K562 (cell line): ENCODE measurements around the gene SMCHD1. TPM values are rescaled to one million over a fixed set of nuclear protein-coding genes. Genes with fewer than 3 reads are reported as not detected.

Experiments used
- COPS2 ChIP-seq: fragments of 450-650 bp; conservative IDR thresholded peaks from 2 replicates; pipeline ENCODE4 v1.6.1; 2016; ENCODE audit warnings: mild to moderate bottlenecking, moderate library complexity
- EHMT2 ChIP-seq: fragments of 450-650 bp; IDR thresholded peaks from 2 replicates; pipeline ENCODE4 v1.6.1; 2018; ENCODE audit warnings: antibody characterized with exemption
- ETV6 ChIP-seq, 3 experiments: fragments of 150-350 bp in 1 of 3; sonication (generic) in 1 of 3; formaldehyde crosslinking in 1 of 3; IDR thresholded peaks; 2 replicates each; pipeline versions ENCODE4 v1.6.1 to v1.8.0; 2014 to 2022; ENCODE audit warnings: borderline replicate concordance in 2 of 3, low read depth in 2 of 3, antibody characterized with exemption in 1 of 3, low read length in 1 of 3, mild to moderate bottlenecking in 1 of 3, missing genetic modification reagents in 1 of 3
- HOXB6 ChIP-seq: fragments of 250-450 bp; sonication (Bioruptor Pico); IDR thresholded peaks from 2 replicates; pipeline ENCODE4 v1.5.1; 2022; ENCODE audit warnings: mild to moderate bottlenecking, borderline replicate concordance
- ILK ChIP-seq: fragments of 450-650 bp; IDR thresholded peaks from 2 replicates; pipeline ENCODE4 v1.6.1; 2016; ENCODE audit warnings: missing genetic modification characterization, low read depth, mild to moderate bottlenecking, missing compliant biosample characterization, moderate library complexity, borderline replicate concordance
- PML ChIP-seq: IDR thresholded peaks from 2 replicates; pipeline ENCODE4 v1.6.1; 2012; ENCODE audit warnings: low read length, inconsistent platforms
- SUPT5H ChIP-seq: fragments of 450-650 bp; IDR thresholded peaks from 2 replicates; pipeline ENCODE4 v1.6.1; 2016
- TARDBP ChIP-seq: fragments of 450-650 bp; IDR thresholded peaks from 2 replicates; pipeline ENCODE4 v1.6.1; 2016
- ZNF24 ChIP-seq: fragments of 450-650 bp; IDR thresholded peaks from 2 replicates; pipeline ENCODE4 v1.6.1; 2016
- ZNF644 ChIP-seq: fragments of 200-800 bp; sonication (Bioruptor generic); IDR thresholded peaks from 2 replicates; pipeline ENCODE4 v1.6.1; 2016; ENCODE audit warnings: low read depth, missing genetic modification characterization, missing compliant biosample characterization
- ZZZ3 ChIP-seq: fragments of 450-650 bp; IDR thresholded peaks from 2 replicates; pipeline ENCODE4 v1.6.1; 2016; ENCODE audit warnings: antibody characterized with exemption, mild to moderate bottlenecking, moderate library complexity
- polyA plus RNA-seq, 8 experiments: library from polyadenylated mRNA; depleted of rRNA in 4 of 8; stranded (reverse) in 5 of 8; unstranded in 3 of 8; fragments of >200 nt; fragmentation: Nextera tagmentation in 2 of 8; fragmentation: Illumina TruSeq in 1 of 8; extraction: Ambion mirVana in 2 of 8; extraction: Trizol in 1 of 8; gene quantifications; 2 replicates each; pipeline versions ENCODE4 v1.2.1 to v1.2.3, GENCODE V29; 2011 to 2014; ENCODE audit warnings: inconsistent platforms in 1 of 8, missing spikeins in 1 of 8
- total RNA-seq, 7 experiments: library from RNA; depleted of rRNA in 6 of 7; stranded (reverse); fragments of >200 nt in 6 of 7; fragmentation: Illumina TruSeq in 2 of 7; extraction: Trizol in 2 of 7; gene quantifications; 2 replicates each; pipeline versions ENCODE4 v1.2.1 to v1.2.3, GENCODE V29; 2011 to 2021; ENCODE audit warnings: low replicate concordance in 1 of 7
- TF ChIP-seq, protein P1 (sequence below): sonication (generic); IDR thresholded peaks from 2 replicates; pipeline ENCODE4 v1.6.1; 2016
- TF ChIP-seq, protein P2 (sequence below): fragments of 200-800 bp; sonication (Bioruptor generic); IDR thresholded peaks from 2 replicates; pipeline ENCODE4 v1.6.1; 2017; ENCODE audit warnings: missing genetic modification characterization, missing compliant biosample characterization
- TF ChIP-seq, protein P3 (sequence below): fragments of 200-600 bp; sonication (generic); IDR thresholded peaks from one replicate; pipeline ENCODE4 v1.6.1; 2012; ENCODE audit warnings: mild to moderate bottlenecking, low read depth, low read length, inconsistent platforms

Gene SMCHD1
- total and polyA plus RNA-seq, 9 of the 15 experiments (the other 6 are each of a cell fraction or from before 2014, with no cell fraction given): 6.3 to 144 (median 72.7) TPM

DNA sequence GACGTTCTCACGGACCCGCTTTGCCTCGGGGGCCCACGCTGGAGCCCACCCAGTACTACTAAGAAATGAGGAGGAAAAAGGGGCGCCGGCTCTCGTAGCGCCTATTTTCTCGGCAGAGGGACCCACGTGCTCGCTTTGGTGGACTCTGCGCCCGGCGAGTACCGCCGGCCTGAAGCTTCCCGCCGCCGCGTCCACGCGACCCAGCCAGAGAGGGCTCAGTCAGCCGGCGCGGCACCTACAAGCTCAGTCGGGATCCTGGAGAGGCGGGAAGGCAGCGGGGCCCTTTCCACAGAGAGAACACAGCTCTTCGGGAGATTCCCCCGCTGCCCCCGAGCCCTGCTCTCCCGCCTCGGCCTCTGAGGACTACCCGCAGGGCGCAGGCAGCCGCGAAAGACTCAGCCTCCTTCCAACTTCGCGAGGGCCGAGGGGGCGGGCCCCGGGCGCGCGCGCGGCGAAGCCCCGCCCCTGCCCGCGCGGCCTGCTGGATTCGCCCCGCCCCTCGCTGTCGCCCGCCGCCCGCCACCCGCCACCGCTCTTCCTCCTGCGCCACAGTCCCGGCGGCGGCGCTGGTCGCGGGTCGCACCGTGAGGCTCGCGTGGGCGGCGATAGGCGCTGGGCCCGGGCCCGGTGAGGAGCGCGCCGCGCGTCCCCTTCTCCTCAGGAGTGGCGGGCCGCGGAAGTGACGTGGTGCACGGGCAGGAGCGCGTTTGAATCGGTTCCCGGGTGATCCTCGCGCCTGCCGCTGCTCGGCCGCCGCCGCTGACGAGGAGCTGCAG lies at the start of gene SMCHD1 (continued):
- TF ChIP-seq ZNF644 (tag) (0 out of 2 replicates have a peak, but pooled peaks have one; percentile 62), ETV6 (IDR thresholded peaks at IDR 0.05; ENCODE audit: borderline replicate concordance in 1 of 2, low read depth in 2 of 2, low read length in 1 of 2) (no peak), ETV6 (CRISPR knock-in tag; IDR thresholded peaks at IDR 0.05; ENCODE audit: borderline replicate concordance) (peak; percentile 83; the same call in 1 of the 2 replicates), PML (peak; percentile 89; the same call in 1 of the 2 replicates), HOXB6 (no peak), ZNF24 (peak; percentile 61; the same call in 1 of the 2 replicates), COPS2 (no peak), EHMT2 (no peak), ILK (tag) (no peak), TARDBP (peak; percentile 83), ZZZ3 (no peak), SUPT5H (peak; percentile 97)
- TF ChIP-seq, protein P1, sequence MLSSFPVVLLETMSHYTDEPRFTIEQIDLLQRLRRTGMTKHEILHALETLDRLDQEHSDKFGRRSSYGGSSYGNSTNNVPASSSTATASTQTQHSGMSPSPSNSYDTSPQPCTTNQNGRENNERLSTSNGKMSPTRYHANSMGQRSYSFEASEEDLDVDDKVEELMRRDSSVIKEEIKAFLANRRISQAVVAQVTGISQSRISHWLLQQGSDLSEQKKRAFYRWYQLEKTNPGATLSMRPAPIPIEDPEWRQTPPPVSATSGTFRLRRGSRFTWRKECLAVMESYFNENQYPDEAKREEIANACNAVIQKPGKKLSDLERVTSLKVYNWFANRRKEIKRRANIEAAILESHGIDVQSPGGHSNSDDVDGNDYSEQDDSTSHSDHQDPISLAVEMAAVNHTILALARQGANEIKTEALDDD: no peak
- TF ChIP-seq, protein P2, sequence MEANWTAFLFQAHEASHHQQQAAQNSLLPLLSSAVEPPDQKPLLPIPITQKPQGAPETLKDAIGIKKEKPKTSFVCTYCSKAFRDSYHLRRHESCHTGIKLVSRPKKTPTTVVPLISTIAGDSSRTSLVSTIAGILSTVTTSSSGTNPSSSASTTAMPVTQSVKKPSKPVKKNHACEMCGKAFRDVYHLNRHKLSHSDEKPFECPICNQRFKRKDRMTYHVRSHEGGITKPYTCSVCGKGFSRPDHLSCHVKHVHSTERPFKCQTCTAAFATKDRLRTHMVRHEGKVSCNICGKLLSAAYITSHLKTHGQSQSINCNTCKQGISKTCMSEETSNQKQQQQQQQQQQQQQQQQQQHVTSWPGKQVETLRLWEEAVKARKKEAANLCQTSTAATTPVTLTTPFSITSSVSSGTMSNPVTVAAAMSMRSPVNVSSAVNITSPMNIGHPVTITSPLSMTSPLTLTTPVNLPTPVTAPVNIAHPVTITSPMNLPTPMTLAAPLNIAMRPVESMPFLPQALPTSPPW (CRISPR knock-in tag): peak; percentile 76; the same call in 1 of the 2 replicates
- TF ChIP-seq, protein P3, sequence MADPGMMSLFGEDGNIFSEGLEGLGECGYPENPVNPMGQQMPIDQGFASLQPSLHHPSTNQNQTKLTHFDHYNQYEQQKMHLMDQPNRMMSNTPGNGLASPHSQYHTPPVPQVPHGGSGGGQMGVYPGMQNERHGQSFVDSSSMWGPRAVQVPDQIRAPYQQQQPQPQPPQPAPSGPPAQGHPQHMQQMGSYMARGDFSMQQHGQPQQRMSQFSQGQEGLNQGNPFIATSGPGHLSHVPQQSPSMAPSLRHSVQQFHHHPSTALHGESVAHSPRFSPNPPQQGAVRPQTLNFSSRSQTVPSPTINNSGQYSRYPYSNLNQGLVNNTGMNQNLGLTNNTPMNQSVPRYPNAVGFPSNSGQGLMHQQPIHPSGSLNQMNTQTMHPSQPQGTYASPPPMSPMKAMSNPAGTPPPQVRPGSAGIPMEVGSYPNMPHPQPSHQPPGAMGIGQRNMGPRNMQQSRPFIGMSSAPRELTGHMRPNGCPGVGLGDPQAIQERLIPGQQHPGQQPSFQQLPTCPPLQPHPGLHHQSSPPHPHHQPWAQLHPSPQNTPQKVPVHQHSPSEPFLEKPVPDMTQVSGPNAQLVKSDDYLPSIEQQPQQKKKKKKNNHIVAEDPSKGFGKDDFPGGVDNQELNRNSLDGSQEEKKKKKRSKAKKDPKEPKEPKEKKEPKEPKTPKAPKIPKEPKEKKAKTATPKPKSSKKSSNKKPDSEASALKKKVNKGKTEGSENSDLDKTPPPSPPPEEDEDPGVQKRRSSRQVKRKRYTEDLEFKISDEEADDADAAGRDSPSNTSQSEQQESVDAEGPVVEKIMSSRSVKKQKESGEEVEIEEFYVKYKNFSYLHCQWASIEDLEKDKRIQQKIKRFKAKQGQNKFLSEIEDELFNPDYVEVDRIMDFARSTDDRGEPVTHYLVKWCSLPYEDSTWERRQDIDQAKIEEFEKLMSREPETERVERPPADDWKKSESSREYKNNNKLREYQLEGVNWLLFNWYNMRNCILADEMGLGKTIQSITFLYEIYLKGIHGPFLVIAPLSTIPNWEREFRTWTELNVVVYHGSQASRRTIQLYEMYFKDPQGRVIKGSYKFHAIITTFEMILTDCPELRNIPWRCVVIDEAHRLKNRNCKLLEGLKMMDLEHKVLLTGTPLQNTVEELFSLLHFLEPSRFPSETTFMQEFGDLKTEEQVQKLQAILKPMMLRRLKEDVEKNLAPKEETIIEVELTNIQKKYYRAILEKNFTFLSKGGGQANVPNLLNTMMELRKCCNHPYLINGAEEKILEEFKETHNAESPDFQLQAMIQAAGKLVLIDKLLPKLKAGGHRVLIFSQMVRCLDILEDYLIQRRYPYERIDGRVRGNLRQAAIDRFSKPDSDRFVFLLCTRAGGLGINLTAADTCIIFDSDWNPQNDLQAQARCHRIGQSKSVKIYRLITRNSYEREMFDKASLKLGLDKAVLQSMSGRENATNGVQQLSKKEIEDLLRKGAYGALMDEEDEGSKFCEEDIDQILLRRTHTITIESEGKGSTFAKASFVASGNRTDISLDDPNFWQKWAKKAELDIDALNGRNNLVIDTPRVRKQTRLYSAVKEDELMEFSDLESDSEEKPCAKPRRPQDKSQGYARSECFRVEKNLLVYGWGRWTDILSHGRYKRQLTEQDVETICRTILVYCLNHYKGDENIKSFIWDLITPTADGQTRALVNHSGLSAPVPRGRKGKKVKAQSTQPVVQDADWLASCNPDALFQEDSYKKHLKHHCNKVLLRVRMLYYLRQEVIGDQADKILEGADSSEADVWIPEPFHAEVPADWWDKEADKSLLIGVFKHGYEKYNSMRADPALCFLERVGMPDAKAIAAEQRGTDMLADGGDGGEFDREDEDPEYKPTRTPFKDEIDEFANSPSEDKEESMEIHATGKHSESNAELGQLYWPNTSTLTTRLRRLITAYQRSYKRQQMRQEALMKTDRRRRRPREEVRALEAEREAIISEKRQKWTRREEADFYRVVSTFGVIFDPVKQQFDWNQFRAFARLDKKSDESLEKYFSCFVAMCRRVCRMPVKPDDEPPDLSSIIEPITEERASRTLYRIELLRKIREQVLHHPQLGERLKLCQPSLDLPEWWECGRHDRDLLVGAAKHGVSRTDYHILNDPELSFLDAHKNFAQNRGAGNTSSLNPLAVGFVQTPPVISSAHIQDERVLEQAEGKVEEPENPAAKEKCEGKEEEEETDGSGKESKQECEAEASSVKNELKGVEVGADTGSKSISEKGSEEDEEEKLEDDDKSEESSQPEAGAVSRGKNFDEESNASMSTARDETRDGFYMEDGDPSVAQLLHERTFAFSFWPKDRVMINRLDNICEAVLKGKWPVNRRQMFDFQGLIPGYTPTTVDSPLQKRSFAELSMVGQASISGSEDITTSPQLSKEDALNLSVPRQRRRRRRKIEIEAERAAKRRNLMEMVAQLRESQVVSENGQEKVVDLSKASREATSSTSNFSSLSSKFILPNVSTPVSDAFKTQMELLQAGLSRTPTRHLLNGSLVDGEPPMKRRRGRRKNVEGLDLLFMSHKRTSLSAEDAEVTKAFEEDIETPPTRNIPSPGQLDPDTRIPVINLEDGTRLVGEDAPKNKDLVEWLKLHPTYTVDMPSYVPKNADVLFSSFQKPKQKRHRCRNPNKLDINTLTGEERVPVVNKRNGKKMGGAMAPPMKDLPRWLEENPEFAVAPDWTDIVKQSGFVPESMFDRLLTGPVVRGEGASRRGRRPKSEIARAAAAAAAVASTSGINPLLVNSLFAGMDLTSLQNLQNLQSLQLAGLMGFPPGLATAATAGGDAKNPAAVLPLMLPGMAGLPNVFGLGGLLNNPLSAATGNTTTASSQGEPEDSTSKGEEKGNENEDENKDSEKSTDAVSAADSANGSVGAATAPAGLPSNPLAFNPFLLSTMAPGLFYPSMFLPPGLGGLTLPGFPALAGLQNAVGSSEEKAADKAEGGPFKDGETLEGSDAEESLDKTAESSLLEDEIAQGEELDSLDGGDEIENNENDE: no peak
